ENCODE data around the gene MTTP.

MTTP gene

GRCh38 chr4:99652596-99653436 is 78.2 kb downstream of the MTTP start:
- Histone ChIP-seq H3K36me3 (no peaks in the 10 kb centered on the region), H3K9me3 (no peaks in the 10 kb centered on the region), H3K4me1 (no peaks in the 10 kb centered on the region), H3K27me3 (no peaks in the 10 kb centered on the region), H3K4me3 (ENCODE audit: low read depth, low read length) (no peak overlapping the region)
- no peak for TF ChIP-seq CTCF (IDR thresholded peaks at IDR 0.05; ENCODE audit: low read depth, low read length)
- no peak for DNase-seq

GRCh38 chr4:99653916-99654315 is 79.3 kb downstream of the MTTP start:
- no peaks in the 10 kb centered on the region for H3K27me3 ChIP-seq
- no peaks in the 10 kb centered on the region for H3K4me1 ChIP-seq
- H3K4me3 ChIP-seq (ENCODE audit: low read depth, low read length) = no peak overlapping the region
- no peak for TF ChIP-seq CTCF (IDR thresholded peaks at IDR 0.05; ENCODE audit: low read depth, low read length)
- no peak for DNase-seq
- no peaks in the 10 kb centered on the region for H3K36me3 ChIP-seq
- H3K9me3 ChIP-seq = no peaks in the 10 kb centered on the region

- Histone ChIP-seq H3K27me3 (no peaks in the 10 kb centered on the region; the same call in 1 of the 2 replicates), H3K4me1 (no peaks in the 10 kb centered on the region), H3K36me3 (no peaks in the 10 kb centered on the region), H3K4me3 (ENCODE audit: low read depth, low read length) (no peak overlapping the region), H3K9me3 (no peaks in the 10 kb centered on the region)
- TF ChIP-seq CTCF (IDR thresholded peaks at IDR 0.05; ENCODE audit: low read depth, low read length) = no peak
- no peak for DNase-seq
Observed at GRCh38 chr4:99654361-99654761, 79.7 kb downstream of the MTTP start.

GRCh38 chr4:99655308-99656081 is 80.9 kb downstream of the MTTP start:
- H3K9me3 ChIP-seq = no peaks in the 10 kb centered on the region
- H3K27me3 ChIP-seq = no peaks in the 10 kb centered on the region; the same call in 1 of the 2 replicates
- no peak for DNase-seq
- H3K4me1 ChIP-seq = no peaks in the 10 kb centered on the region
- TF ChIP-seq CTCF (IDR thresholded peaks at IDR 0.05; ENCODE audit: low read depth, low read length) = no peak
- H3K4me3 ChIP-seq (ENCODE audit: low read depth, low read length) = no peak overlapping the region
- H3K36me3 ChIP-seq = no peaks in the 10 kb centered on the region

GRCh38 chr4:99657798-99658197 is 83.2 kb downstream of the MTTP start, which contains the start of gene C4orf54:
Gene C4orf54 (minus strand): TSS chr4:99657828. CDS start chr4:99654648, 3,180 bp downstream.
- H3K27me3 ChIP-seq = no peaks in the 10 kb centered on the region; the same call in 1 of the 2 replicates
- no peak within 1 kb of the TSS for H3K4me3 ChIP-seq (ENCODE audit: low read depth, low read length)
- H3K9me3 ChIP-seq = no peaks in the 10 kb centered on the region
- no peaks in the 10 kb centered on the region for H3K4me1 ChIP-seq
- no peak for DNase-seq
- no peaks in the 10 kb centered on the region for H3K36me3 ChIP-seq
- TF ChIP-seq CTCF (IDR thresholded peaks at IDR 0.05; ENCODE audit: low read depth, low read length) = no peak
